SK-N-SH treated with all-trans-retinoic acid at 6 μM for 48 hours (cell line): ENCODE data around the gene ABI3BP.

Experiments used
- CREB5 ChIP-seq: fragments of 250-450 bp; sonication (Bioruptor Pico); IDR thresholded peaks from 2 replicates; pipeline ENCODE4 v1.5.1; 2020; ENCODE audit warnings: low read depth, mild to moderate bottlenecking, moderate library complexity
- CSDC2 ChIP-seq: fragments of 250-450 bp; sonication (Bioruptor Pico); IDR thresholded peaks from 2 replicates; pipeline ENCODE4 v1.5.0; 2020; ENCODE audit warnings: mild to moderate bottlenecking, moderate library complexity
- GLIS3 ChIP-seq: fragments of 250-450 bp; sonication (Bioruptor Pico); IDR thresholded peaks from 2 replicates; pipeline ENCODE4 v1.5.0; 2020; ENCODE audit warnings: mild to moderate bottlenecking, moderate library complexity
- OSR1 ChIP-seq: fragments of 250-450 bp; sonication (Bioruptor Pico); IDR thresholded peaks from 2 replicates; pipeline ENCODE4 v1.8.0; 2022; ENCODE audit warnings: moderate library complexity, mild to moderate bottlenecking, inconsistent platforms
- PATZ1 ChIP-seq: fragments of 250-450 bp; sonication (Bioruptor Pico); IDR thresholded peaks from 2 replicates; pipeline ENCODE4 v1.8.0; 2020; ENCODE audit warnings: mild to moderate bottlenecking, moderate library complexity, borderline replicate concordance
- POU6F1 ChIP-seq: fragments of 250-450 bp; sonication (Bioruptor Pico); IDR thresholded peaks from 2 replicates; pipeline ENCODE4 v1.8.0; 2021; ENCODE audit warnings: low read depth, mild to moderate bottlenecking, moderate library complexity, borderline replicate concordance
- RARB ChIP-seq: fragments of 250-450 bp; sonication (Bioruptor Pico); IDR thresholded peaks from 2 replicates; pipeline ENCODE4 v1.8.0; 2021; ENCODE audit warnings: mild to moderate bottlenecking, moderate library complexity
- TOX ChIP-seq: fragments of 250-450 bp; sonication (Bioruptor Pico); IDR thresholded peaks from 2 replicates; pipeline ENCODE4 v1.8.0; 2021; ENCODE audit warnings: mild to moderate bottlenecking, moderate library complexity, borderline replicate concordance
- TSHZ2 ChIP-seq: fragments of 250-450 bp; sonication (Bioruptor Pico); IDR thresholded peaks from 2 replicates; pipeline ENCODE4 v1.5.0; 2020; ENCODE audit warnings: mild to moderate bottlenecking, moderate library complexity
- ZFP3 ChIP-seq: fragments of 250-450 bp; sonication (Bioruptor Pico); IDR thresholded peaks from 2 replicates; pipeline ENCODE4 v1.5.0; 2020; ENCODE audit warnings: mild to moderate bottlenecking, moderate library complexity
- ZFP30 ChIP-seq: fragments of 450-650 bp; formaldehyde crosslinking; IDR thresholded peaks from 2 replicates; pipeline ENCODE4 v1.5.0; 2022; ENCODE audit warnings: mild to moderate bottlenecking, moderate library complexity
- ZNF70 ChIP-seq: fragments of 450-650 bp; formaldehyde crosslinking; IDR thresholded peaks from 2 replicates; pipeline ENCODE4 v1.5.0; 2020; ENCODE audit warnings: mild to moderate bottlenecking, moderate library complexity
- ZNF8 ChIP-seq: fragments of 450-650 bp; formaldehyde crosslinking; IDR thresholded peaks from 2 replicates; pipeline ENCODE4 v1.5.0; 2020; ENCODE audit warnings: mild to moderate bottlenecking, moderate library complexity

- TF ChIP-seq OSR1 (CRISPR knock-in tag) = no peak
- TF ChIP-seq CREB5 = no peak
- TF ChIP-seq POU6F1 (CRISPR knock-in tag) = no peak
- no peak for TF ChIP-seq PATZ1
- TF ChIP-seq TSHZ2 (CRISPR knock-in tag) = no peak
- TF ChIP-seq CSDC2 = no peak
- no peak for TF ChIP-seq ZFP30
- no peak for TF ChIP-seq RARB (CRISPR knock-in tag)
- no peak for TF ChIP-seq ZNF8 (CRISPR knock-in tag)
- TF ChIP-seq ZFP3 (CRISPR knock-in tag) = no peak
- no peak for TF ChIP-seq ZNF70 (CRISPR knock-in tag)
- no peak for TF ChIP-seq GLIS3 (CRISPR knock-in tag)
- no peak for TF ChIP-seq TOX (CRISPR knock-in tag)
Measured at GRCh38 chr3:100994187-100994586, 966 bp upstream of the ABI3BP start.
